K562 (cell line): Measurements from ENCODE around the gene GNG5. TPM values are rescaled to one million over a fixed set of nuclear protein-coding genes. Genes with fewer than 3 reads are reported as not detected.

Experiments used
- ATAC-seq: fragments of 200-7000 bp; cut with Tn5 transposase; 3 replicates; pipeline ENCODE4 v1.9.1; 2020; ENCODE audit warnings: moderate library complexity
- BruUV-seq: library from RNA; stranded (reverse); fragments of 400-500 nt; replicated peaks from 2 replicates; lab custom pipeline; 2021; lab: Mats Ljungman, UMichigan
- CTCF ChIA-PET: fragments of 300-600 bp; formaldehyde crosslinking; extraction: SDS; loops from one replicate; lab custom pipeline; 2021; ENCODE audit warnings: low intra/inter-chr PET ratio; lab: Yijun Ruan, JAX
- POLR2A ChIA-PET: fragments of 300-600, 350-650 bp; sonication (Branson Sonifier 250); formaldehyde crosslinking; extraction: SDS; loops from one replicate; lab custom pipeline; 2021; ENCODE audit warnings: antibody characterized with exemption, inconsistent platforms; lab: Yijun Ruan, JAX
- DNase-seq, 4 experiments: peaks; one replicate each; pipeline versions ENCODE4 v3.0.0 to v3.0.0-alpha.2; 2011 to 2018; ENCODE audit warnings: low spot score in 3 of 4, mixed read lengths in 3 of 4; ENCODE audit errors: extremely low read depth in 1 of 4
- FAIRE-seq: peaks from 2 replicates; lab custom pipeline; 2011; peaks lifted over from hg19 to GRCh38; lab: Jason Lieb, UNC
- H2AFZ ChIP-seq: 2 replicates; pipeline ENCODE4 v1.6.0; 2011; ENCODE audit warnings: low read depth, low read length, control low read depth, inconsistent platforms
- H3K27ac ChIP-seq: fragments of 200-600 bp; 3 replicates; pipeline ENCODE4 v1.8.0; 2011; ENCODE audit warnings: low read depth, mild to moderate bottlenecking, control low read depth, inconsistent platforms, low read length, moderate library complexity, mixed read lengths; ENCODE audit errors: extremely low read depth
- H3K27me3 ChIP-seq, 2 experiments: fragments of 300-600 bp in 1 of 2; 2 replicates in 1 of 2; 3 replicates in 1 of 2; pipeline versions ENCODE4 v1.6.0 to v1.8.0; 2011; ENCODE audit warnings: inconsistent platforms in 2 of 2, low read length in 2 of 2, mild to moderate bottlenecking in 1 of 2, mixed read lengths in 1 of 2, moderate library complexity in 1 of 2; ENCODE audit not compliant: control insufficient read depth in 2 of 2, insufficient read depth in 2 of 2
- H3K36me3 ChIP-seq: fragments of 300-600 bp; 3 replicates; pipeline ENCODE4 v1.8.0; 2011; ENCODE audit warnings: mild to moderate bottlenecking, low read length, inconsistent platforms; ENCODE audit not compliant: control insufficient read depth, insufficient read depth
- H3K4me1 ChIP-seq, 2 experiments: fragments of 200-600 bp in 1 of 2; replicated peaks in 1 of 2; 2 replicates in 1 of 2; 3 replicates in 1 of 2; pipeline versions ENCODE4 v1.5.1 to v1.8.0; 2011; ENCODE audit warnings: inconsistent platforms in 2 of 2, low read length in 2 of 2, mild to moderate bottlenecking in 1 of 2, mixed read lengths in 1 of 2, moderate library complexity in 1 of 2; ENCODE audit not compliant: control insufficient read depth in 2 of 2, insufficient read depth in 2 of 2
- H3K4me2 ChIP-seq: 2 replicates; pipeline ENCODE4 v1.6.1; 2011; ENCODE audit warnings: low read length, control low read depth, inconsistent platforms, mixed read lengths; ENCODE audit not compliant: insufficient read depth
- H3K4me3 ChIP-seq: fragments of 200-600 bp; sonication (generic), shearing (Covaris generic); 2 replicates; pipeline ENCODE4 v1.5.1; 2016; ENCODE audit warnings: control low read depth, inconsistent platforms
- H3K79me2 ChIP-seq: fragments of 200-600 bp; 3 replicates; pipeline ENCODE4 v1.8.0; 2011; ENCODE audit warnings: low read length, inconsistent platforms; ENCODE audit not compliant: control insufficient read depth, insufficient read depth
- H3K9ac ChIP-seq, 2 experiments: 2 replicates each; pipeline versions ENCODE4 v1.6.0 to v1.6.1; 2011; ENCODE audit warnings: low read depth in 2 of 2, low read length in 2 of 2, control low read depth in 1 of 2, inconsistent platforms in 1 of 2, mild to moderate bottlenecking in 1 of 2, mixed read lengths in 1 of 2; ENCODE audit not compliant: insufficient read depth in 1 of 2
- H3K9me1 ChIP-seq: one replicate; pipeline ENCODE4 v1.6.0; 2011; ENCODE audit warnings: inconsistent platforms, mild to moderate bottlenecking, low read length, moderate library complexity; ENCODE audit not compliant: control insufficient read depth, insufficient read depth
- H3K9me3 ChIP-seq: replicated peaks from 2 replicates; pipeline ENCODE4 v1.5.1; 2011; ENCODE audit warnings: low read depth, low read length, inconsistent platforms; ENCODE audit not compliant: control insufficient read depth, insufficient read depth
- H4K20me1 ChIP-seq: replicated peaks from 2 replicates; pipeline ENCODE4 v1.6.1; 2011; ENCODE audit warnings: low read length, inconsistent platforms, mixed read lengths; ENCODE audit not compliant: control insufficient read depth, insufficient read depth
- BACH1 ChIP-seq: fragments of 200-800 bp; sonication (Bioruptor generic); IDR thresholded peaks from 2 replicates; pipeline ENCODE4 v1.6.1; 2016; ENCODE audit warnings: missing genetic modification characterization, missing compliant biosample characterization
- E2F5 ChIP-seq: sonication (generic); formaldehyde crosslinking; IDR thresholded peaks from 2 replicates; pipeline ENCODE4 v1.8.0; 2022; ENCODE audit warnings: mild to moderate bottlenecking, missing genetic modification reagents
- ETV5 ChIP-seq: sonication (generic); formaldehyde crosslinking; IDR thresholded peaks from 2 replicates; pipeline ENCODE4 v1.4.0; 2020; ENCODE audit warnings: low read depth, mild to moderate bottlenecking, missing genetic modification reagents
- HCFC1 ChIP-seq: IDR thresholded peaks from 2 replicates; pipeline ENCODE4 v1.6.1; 2012; ENCODE audit warnings: low read depth, low read length, improper control_type of control experiment
- NONO ChIP-seq, 2 experiments: fragments of 200-400 bp in 1 of 2; fragments of 450-650 bp in 1 of 2; formaldehyde crosslinking in 1 of 2; IDR thresholded peaks; 2 replicates each; pipeline ENCODE4 v1.6.1; 2017; ENCODE audit warnings: low read depth in 2 of 2, mild to moderate bottlenecking in 2 of 2, moderate library complexity in 2 of 2, low read length in 1 of 2
- XRCC3 ChIP-seq: fragments of 450-650 bp; IDR thresholded peaks from 2 replicates; pipeline ENCODE4 v1.6.1; 2017; ENCODE audit warnings: mild to moderate bottlenecking, moderate library complexity
- ZNF518B ChIP-seq: fragments of 250-450 bp; sonication (Bioruptor Pico); IDR thresholded peaks from 2 replicates; pipeline ENCODE4 v1.5.0; 2021; ENCODE audit warnings: mild to moderate bottlenecking, moderate library complexity
- ZNF57 ChIP-seq: fragments of 450-650 bp; formaldehyde crosslinking; IDR thresholded peaks from 2 replicates; pipeline ENCODE4 v1.4.0; 2020; ENCODE audit warnings: mild to moderate bottlenecking, moderate library complexity
- in situ Hi-C: fragments of 300-500 bp; cut with MboI; formaldehyde crosslinking; loops from 4 replicates; pipeline ENCODE4 v1.15.0; 2018; ENCODE audit warnings: inconsistent platforms, mixed read lengths
- intact Hi-C: fragments of 100-400 bp; cut with micrococcal nuclease; formaldehyde crosslinking; loops from 2 replicates; pipeline ENCODE4 v1.14.2; 2022
- polyA plus RNA-seq, 8 experiments: library from polyadenylated mRNA; depleted of rRNA in 4 of 8; stranded (reverse) in 5 of 8; unstranded in 3 of 8; fragments of >200 nt; fragmentation: Nextera tagmentation in 2 of 8; fragmentation: Illumina TruSeq in 1 of 8; extraction: Ambion mirVana in 2 of 8; extraction: Trizol in 1 of 8; gene quantifications; 2 replicates each; pipeline versions ENCODE4 v1.2.1 to v1.2.3, GENCODE V29; 2011 to 2014; ENCODE audit warnings: inconsistent platforms in 1 of 8, missing spikeins in 1 of 8
- total RNA-seq, 7 experiments: library from RNA; depleted of rRNA in 6 of 7; stranded (reverse); fragments of >200 nt in 6 of 7; fragmentation: Illumina TruSeq in 2 of 7; extraction: Trizol in 2 of 7; gene quantifications; 2 replicates each; pipeline versions ENCODE4 v1.2.1 to v1.2.3, GENCODE V29; 2011 to 2021; ENCODE audit warnings: low replicate concordance in 1 of 7
- TF ChIP-seq, protein P1 (sequence below): fragments of 250-450 bp; sonication (Bioruptor Pico); IDR thresholded peaks from 2 replicates; pipeline ENCODE4 v1.8.0; 2021; ENCODE audit warnings: moderate library complexity, mild to moderate bottlenecking, inconsistent platforms

GNG5 gene
- total and polyA plus RNA-seq, 9 of the 15 experiments (the other 6 are each of a cell fraction or from before 2014, with no cell fraction given), result 61.9 to 243 (median 150) TPM

DNA sequence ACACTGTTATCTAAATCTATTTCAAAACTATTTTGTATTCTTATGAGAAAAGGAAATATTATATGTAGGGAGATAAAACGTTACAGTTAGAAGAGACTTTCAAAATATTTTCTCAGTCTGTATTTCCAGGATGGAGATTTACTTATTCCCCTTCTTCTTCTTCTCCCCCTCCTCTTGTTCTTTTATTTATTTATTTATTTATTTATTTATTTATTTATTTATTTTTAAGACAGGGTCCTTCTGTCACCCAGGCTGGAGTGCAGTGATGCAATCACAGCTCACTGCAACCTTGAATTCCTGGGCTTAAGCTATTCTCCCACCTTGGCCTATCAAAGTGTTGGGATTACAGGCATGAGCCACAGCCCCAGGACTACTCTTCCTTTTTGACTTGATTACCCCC is 30.2 kb downstream of the GNG5 start (continued):
- TF ChIP-seq, protein P1, sequence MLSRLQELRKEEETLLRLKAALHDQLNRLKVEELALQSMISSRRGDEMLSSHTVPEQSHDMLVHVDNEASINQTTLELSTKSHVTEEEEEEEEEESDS, result no peak
- TF ChIP-seq BACH1, result no peak
- TF ChIP-seq ZNF518B (CRISPR knock-in tag), result no peak
- no peak for TF ChIP-seq XRCC3
- no peak for TF ChIP-seq NONO (IDR thresholded peaks at IDR 0.05; ENCODE audit: low read depth in 2 of 2, low read length in 1 of 2)
- no peak for TF ChIP-seq E2F5 (CRISPR knock-in tag)
- TF ChIP-seq ETV5 (CRISPR knock-in tag), result no peak

- Histone ChIP-seq H3K9ac (no peak overlapping the region), H3K36me3 (no peaks in the 10 kb centered on the region), H3K27me3 (peaks cover 0 to 3% of the 10 kb centered on the region in 2 experiments; a peak in 2 of 5 replicates), H3K4me2 (no peak overlapping the region), H3K4me3 (no peak overlapping the region), H3K9me1 (no peaks in the 10 kb centered on the region), H3K4me1 (no peaks in the 10 kb centered on the region), H2AFZ (no peak overlapping the region), H4K20me1 (no peaks in the 10 kb centered on the region)
- CTCF ChIA-PET, result no interaction called here
- DNase-seq, result no peak
- BruUV-seq, result no TSS peak
- TF ChIP-seq ZNF57 (CRISPR knock-in tag) (no peak), HCFC1 (no peak)
- TF ChIP-seq, all 486 proteins: peak for 0
- POLR2A ChIA-PET, result no interaction called here
- no peaks in the 10 kb centered on the region for H3K79me2 ChIP-seq
- no peak for FAIRE-seq
- in situ Hi-C loops (no loop called here), intact Hi-C loops (no loop called here)
- ATAC-seq, result no peak
- H3K27ac ChIP-seq, result no peak overlapping the region
- H3K9me3 ChIP-seq, result no peaks in the 10 kb centered on the region
Measured at GRCh38 chr1:84467298-84467697, 39.1 kb downstream of the GNG5 start.
